ENCODE results near the gene TSPAN18.

TSPAN18 gene

GRCh38 chr11:44777209-44778194 lies 50.7 kb downstream of the TSPAN18 start:
- DNase-seq (ENCODE audit: low spot score), result no peak

- DNase-seq (ENCODE audit: low spot score), result no peak
Observed at GRCh38 chr11:44778195-44779100, 51.7 kb downstream of the TSPAN18 start.

GRCh38 chr11:44779736-44780520 lies 53.2 kb downstream of the TSPAN18 start:
- DNase-seq (ENCODE audit: low spot score), result no peak

GRCh38 chr11:44780940-44781631 lies 54.3 kb downstream of the TSPAN18 start:
- DNase-seq (ENCODE audit: low spot score), result no peak

GRCh38 chr11:44781655-44782054 lies 54.9 kb downstream of the TSPAN18 start:
- DNase-seq (ENCODE audit: low spot score), result no peak

- no peak for DNase-seq (ENCODE audit: low spot score)
Observed at GRCh38 chr11:44782478-44782877, 55.7 kb downstream of the TSPAN18 start.

GRCh38 chr11:44784436-44784760 lies 57.6 kb downstream of the TSPAN18 start:
- DNase-seq (ENCODE audit: low spot score), result no peak

GRCh38 chr11:44784851-44785250 lies 58.1 kb downstream of the TSPAN18 start:
- no peak for DNase-seq (ENCODE audit: low spot score)

- DNase-seq (ENCODE audit: low spot score), result no peak
Observed at GRCh38 chr11:44785856-44786607, 59.3 kb downstream of the TSPAN18 start.

- no peak for DNase-seq (ENCODE audit: low spot score)
Observed at GRCh38 chr11:44787070-44787469, 60.3 kb downstream of the TSPAN18 start.

GRCh38 chr11:44787981-44788380 lies 61.2 kb downstream of the TSPAN18 start:
- no peak for DNase-seq (ENCODE audit: low spot score)

GRCh38 chr11:44788536-44789261 lies 61.9 kb downstream of the TSPAN18 start:
- DNase-seq (ENCODE audit: low spot score), result no peak

GRCh38 chr11:44789496-44789895 lies 62.7 kb downstream of the TSPAN18 start:
- no peak for DNase-seq (ENCODE audit: low spot score)

- DNase-seq (ENCODE audit: low spot score), result no peak
Observed at GRCh38 chr11:44790211-44790610, 63.4 kb downstream of the TSPAN18 start.

GRCh38 chr11:44791316-44791925 lies 64.7 kb downstream of the TSPAN18 start:
- DNase-seq (ENCODE audit: low spot score), result no peak

- no peak for DNase-seq (ENCODE audit: low spot score)
Observed at GRCh38 chr11:44792171-44792570, 65.4 kb downstream of the TSPAN18 start.

GRCh38 chr11:44793350-44794090 lies 66.8 kb downstream of the TSPAN18 start:
- DNase-seq (ENCODE audit: low spot score), result no peak

- DNase-seq (ENCODE audit: low spot score), result no peak
Observed at GRCh38 chr11:44795803-44796535, 69.2 kb downstream of the TSPAN18 start.

Data from RKO (cell line).